ENCODE measurements around the gene TMEM141. TPM values are rescaled to one million over a fixed set of nuclear protein-coding genes. Genes with fewer than 3 reads are reported as not detected.

The TMEM141 gene
- total and polyA plus RNA-seq, 10 of the 15 experiments (the other 5 are each of a cell fraction or from before 2014, with no cell fraction given): 7.8 to 48.6 (median 34.4) TPM

- TF ChIP-seq MEF2A (IDR thresholded peaks at IDR 0.05; ENCODE audit: insufficient read depth, low read depth, low read length) (no peak), ZNF687 (IDR thresholded peaks at IDR 0.05) (no peak), DPF2 (IDR thresholded peaks at IDR 0.05) (no peak), FOS (IDR thresholded peaks at IDR 0.05; ENCODE audit: borderline replicate concordance, extremely low read depth, insufficient read length) (no peak), PRDM15 (CRISPR knock-in tag; IDR thresholded peaks at IDR 0.05) (no peak), RB1 (IDR thresholded peaks at IDR 0.05; ENCODE audit: borderline replicate concordance) (no peak), SMAD1 (IDR thresholded peaks at IDR 0.05; ENCODE audit: low read depth, partially characterized antibody) (no peak), MEF2B (IDR thresholded peaks at IDR 0.05; ENCODE audit: partially characterized antibody, poor library complexity, severe bottlenecking) (no peak), TCF3 (IDR thresholded peaks at IDR 0.05; ENCODE audit: borderline replicate concordance, insufficient read depth, low read depth, low read length) (no peak), MYC (IDR thresholded peaks at IDR 0.05; ENCODE audit: insufficient read depth, insufficient read length, insufficient replicate concordance, low read length, severe bottlenecking) (no peak), ZBTB4 (CRISPR knock-in tag; IDR thresholded peaks at IDR 0.05) (no peak), CHD4 (IDR thresholded peaks at IDR 0.05) (no peak)
- Histone ChIP-seq H3K36me3 (ENCODE audit: control insufficient read depth in 2 of 2, insufficient read depth in 2 of 2, low read length in 1 of 2) (no peaks in the 10 kb centered on the region), H3K27me3 (replicated peaks in 1 of 2; ENCODE audit: control insufficient read depth in 2 of 2, insufficient read depth in 2 of 2, low read length in 1 of 2) (peaks cover 0 to 1% of the 10 kb centered on the region in 2 experiments; a peak in 1 of 4 replicates), H3K9ac (ENCODE audit: control insufficient read depth, insufficient read depth, low read length) (no peak overlapping the region), H3K4me2 (ENCODE audit: control insufficient read depth, insufficient read depth) (no peak overlapping the region), H3K79me2 (ENCODE audit: control insufficient read depth, insufficient read depth, low read length) (no peaks in the 10 kb centered on the region), H3K4me3 (no peak overlapping the region), H4K20me1 (ENCODE audit: control insufficient read depth, insufficient read depth) (no peaks in the 10 kb centered on the region), H3K27ac (ENCODE audit: control insufficient read depth, insufficient read depth) (no peak overlapping the region), H3K4me1 (ENCODE audit: control insufficient read depth, insufficient read depth, low read length) (no peaks in the 10 kb centered on the region; the same call in 1 of the 2 replicates), H2AFZ (ENCODE audit: control insufficient read depth, low read depth, low read length) (no peak overlapping the region), H3K9me3 (replicated peaks; ENCODE audit: control insufficient read depth, insufficient read depth, low read length) (no peaks in the 10 kb centered on the region)
- DNase-seq (ENCODE audit: low read depth, low spot score): no peak
- WGBS (ENCODE audit: insufficient coverage, insufficient replicate concordance, low lambda C conversion rate, missing lambda C conversion rate): 51% methylated on average over 3 of the region's 3 CpGs
- ChIA-PET SMC1A (ENCODE audit: uncharacterized antibody, unreplicated experiment) (interaction anchor here (1.1 kb wide), 1 partner anchor 14 kb away, joined by 3 read pairs; no protein-coding TSS in a partner anchor), CTCF (interaction anchor here (0.6 to 13.1 kb wide), 3 partner anchors 13 to 253 kb away, joined by 3 to 163 read pairs (median 3); no protein-coding TSS in a partner anchor), POLR2A (interaction anchor here (0.6 kb wide), 2 partner anchors 8 to 264 kb away, joined by 3 to 4 read pairs; partner anchors contain the start of gene TMEM141), RAD21 (ENCODE audit: unreplicated experiment) (interaction anchor here (1.6 kb wide), 1 partner anchor 16 kb away, joined by 4 read pairs; no protein-coding TSS in a partner anchor)
- ATAC-seq: no peak
- in situ Hi-C loops (cut with MboI) (no loop called here), intact Hi-C loops (cut with micrococcal nuclease; ENCODE audit: unreplicated experiment) (no loop called here)
- FAIRE-seq: no peak
- BruUV-seq (replicated peaks): no TSS peak
Measured at GRCh38 chr9:136782452-136782851, 8.7 kb upstream of the TMEM141 start.
